ENCODE data around the gene ITGB5. TPM values are rescaled to one million over a fixed set of nuclear protein-coding genes. Genes with fewer than 3 reads are reported as not detected.

Gene ITGB5
- polyA plus RNA-seq, 4 donors = 98.4 to 106 (median 105) TPM

GRCh38 chr3:124818398-124819091 lies 68.6 kb downstream of the ITGB5 start:
- no peak for DNase-seq (ENCODE audit: low read depth in 4 of 4, low spot score in 3 of 4)

GRCh38 chr3:124817079-124817478 lies 70.1 kb downstream of the ITGB5 start:
- DNase-seq (ENCODE audit: low read depth in 4 of 4, low spot score in 3 of 4) = no peak

DNA sequence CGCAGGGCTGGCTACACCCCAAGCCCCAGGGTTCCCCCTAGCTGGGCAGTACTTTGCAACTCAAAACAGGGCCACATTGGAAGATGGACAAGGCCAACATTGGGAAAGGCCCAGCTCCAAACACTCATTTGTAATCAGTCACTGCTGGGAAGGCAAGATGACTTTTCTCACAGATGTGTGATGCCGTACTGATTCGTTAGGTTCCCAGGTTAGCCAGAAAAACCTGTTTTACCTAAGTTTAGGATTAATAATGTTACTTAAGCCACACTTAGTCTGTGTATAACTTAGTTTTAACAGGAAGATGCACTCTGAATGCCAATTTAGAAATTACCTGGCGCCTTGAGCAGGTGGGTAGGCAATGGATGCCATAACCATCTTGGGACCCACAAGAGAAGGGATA lies 71.0 kb downstream of the ITGB5 start:
- DNase-seq (ENCODE audit: low read depth in 4 of 4, low spot score in 3 of 4) = no peak

DNA sequence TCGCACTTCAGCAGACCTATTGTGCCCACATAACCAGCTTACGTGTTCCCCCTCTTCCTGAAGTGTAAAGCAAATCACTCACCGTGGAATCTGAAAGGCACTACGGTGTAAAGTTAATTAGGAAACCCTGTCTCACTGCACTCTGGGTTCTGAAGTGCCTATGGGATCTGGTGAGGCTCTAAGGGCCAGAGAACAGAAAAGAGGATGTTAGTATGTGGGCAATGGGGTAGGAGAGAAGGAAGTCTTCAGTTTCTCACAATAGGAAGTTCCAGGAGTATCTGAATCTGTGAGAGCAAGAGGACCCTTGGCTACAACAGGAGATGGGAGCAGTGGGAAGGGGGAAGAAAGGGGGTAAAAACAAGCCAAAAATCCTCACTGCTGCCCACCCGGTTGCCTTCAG lies 71.4 kb downstream of the ITGB5 start:
- DNase-seq (ENCODE audit: low read depth in 4 of 4, low spot score in 3 of 4) = no peak

GRCh38 chr3:124814620-124815421 lies 72.3 kb downstream of the ITGB5 start:
- DNase-seq (ENCODE audit: low read depth in 4 of 4, low spot score in 3 of 4) = no peak

- DNase-seq (ENCODE audit: low read depth in 4 of 4, low spot score in 3 of 4) = no peak
These were observed 73.6 kb downstream of the ITGB5 start for GRCh38 chr3:124813541-124813940.

DNA sequence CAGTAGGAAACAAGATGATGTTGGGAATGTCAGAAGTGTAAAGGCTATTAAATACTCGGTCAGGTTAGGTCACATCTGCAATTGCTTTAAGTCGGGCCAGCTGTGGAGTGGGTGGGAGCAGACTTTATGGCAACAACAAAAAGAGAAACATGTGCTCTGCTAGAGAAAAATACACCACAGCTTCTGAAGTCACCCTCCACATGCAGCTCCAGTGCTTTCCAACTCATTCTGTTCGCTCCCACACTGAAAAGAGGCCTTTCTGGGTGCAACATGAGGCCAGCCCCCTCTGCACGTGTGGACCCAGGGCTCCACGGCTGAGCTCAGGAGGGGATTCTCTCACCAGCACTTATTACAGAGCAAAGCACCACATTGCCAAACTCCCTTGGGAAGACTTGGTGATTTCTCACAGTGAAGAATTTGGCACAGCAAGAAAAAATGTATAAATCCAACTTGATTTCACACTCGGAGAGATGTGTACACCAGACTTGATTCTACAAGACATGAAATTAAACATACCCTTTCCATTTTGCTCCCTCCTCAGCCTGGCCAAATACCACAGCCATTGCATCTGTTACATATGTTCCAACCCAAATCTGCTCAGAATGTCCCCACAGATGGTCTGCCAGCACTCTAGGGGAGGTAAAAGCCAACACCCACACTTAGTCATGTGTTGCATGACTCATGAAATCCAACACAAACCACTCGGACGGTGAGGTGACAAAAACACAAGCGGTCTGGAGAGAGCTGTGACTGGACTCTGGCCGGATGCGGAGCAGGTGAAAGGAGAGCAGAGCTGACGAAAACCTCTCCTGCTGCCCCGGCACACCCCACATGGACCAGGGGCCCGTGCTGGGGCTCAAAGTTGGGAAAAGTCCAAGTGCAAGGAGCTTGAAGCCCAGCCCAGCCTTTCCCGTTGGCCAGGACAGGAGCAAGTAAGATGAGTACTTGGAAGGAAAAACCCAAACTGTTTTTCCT lies 74.6 kb downstream of the ITGB5 start:
- no peak for DNase-seq (ENCODE audit: low read depth in 4 of 4, low spot score in 3 of 4)

GRCh38 chr3:124811436-124811835 lies 75.7 kb downstream of the ITGB5 start:
- no peak for DNase-seq (ENCODE audit: low read depth in 4 of 4, low spot score in 3 of 4)

DNA sequence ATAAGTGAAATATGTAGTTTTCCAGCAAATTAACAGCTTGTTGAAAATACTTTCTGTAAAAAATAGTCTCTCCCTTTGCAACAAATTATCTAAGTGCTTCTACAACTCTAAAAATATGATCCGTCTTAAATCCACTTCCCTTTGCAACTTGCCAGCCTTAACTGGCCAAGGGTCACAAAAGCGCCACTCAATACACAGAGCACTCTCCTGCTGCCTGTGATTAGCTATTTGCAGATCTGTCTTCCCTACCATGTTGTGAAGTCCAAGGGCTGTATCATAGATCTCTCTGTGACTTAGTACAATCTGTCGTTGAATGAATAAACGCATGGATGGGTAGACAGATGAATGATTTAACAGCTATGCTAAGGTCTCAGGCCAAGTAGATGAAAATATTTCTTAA lies 76.2 kb downstream of the ITGB5 start:
- no peak for DNase-seq (ENCODE audit: low read depth in 4 of 4, low spot score in 3 of 4)

DNA sequence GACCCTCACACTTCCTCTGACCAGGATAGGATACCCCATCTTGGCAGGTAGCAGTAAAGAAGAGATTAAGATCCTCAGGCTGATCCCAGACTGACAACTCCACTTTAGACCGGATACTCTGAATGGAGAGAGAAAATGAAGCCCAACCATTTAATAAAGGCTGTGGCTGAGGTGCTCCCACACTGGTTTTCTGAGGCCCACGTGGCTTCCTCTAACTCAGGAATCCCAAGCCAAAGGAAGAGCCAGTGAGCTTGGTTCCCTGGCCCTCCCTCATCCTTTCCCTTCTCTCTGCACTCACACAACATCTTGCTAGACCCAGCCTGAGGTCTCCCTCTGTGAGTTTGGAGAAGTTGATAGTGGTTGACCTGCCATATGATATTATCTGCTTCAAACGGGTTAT lies 78.1 kb downstream of the ITGB5 start:
- DNase-seq (ENCODE audit: low read depth in 4 of 4, low spot score in 3 of 4) = no peak

DNA sequence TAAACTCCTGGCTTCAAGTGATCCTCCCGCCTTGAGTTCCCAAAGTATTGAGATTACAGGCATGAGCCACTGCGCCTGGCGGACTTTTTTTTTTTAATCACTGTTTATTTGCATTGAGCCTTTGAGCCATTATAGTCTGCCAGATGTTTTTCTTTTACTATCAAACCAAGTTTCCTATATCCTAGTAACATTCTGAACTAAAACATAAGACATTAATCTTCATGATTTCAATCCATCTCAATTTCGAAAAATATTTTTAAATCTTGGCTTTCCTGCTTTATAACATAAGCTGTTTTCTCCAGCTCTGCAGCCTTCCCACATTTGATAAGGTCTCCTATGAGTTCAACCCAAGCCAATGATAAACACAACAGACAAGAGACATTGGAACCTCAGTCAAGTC lies 81.5 kb downstream of the ITGB5 start:
- no peak for DNase-seq (ENCODE audit: low read depth in 4 of 4, low spot score in 3 of 4)

DNA sequence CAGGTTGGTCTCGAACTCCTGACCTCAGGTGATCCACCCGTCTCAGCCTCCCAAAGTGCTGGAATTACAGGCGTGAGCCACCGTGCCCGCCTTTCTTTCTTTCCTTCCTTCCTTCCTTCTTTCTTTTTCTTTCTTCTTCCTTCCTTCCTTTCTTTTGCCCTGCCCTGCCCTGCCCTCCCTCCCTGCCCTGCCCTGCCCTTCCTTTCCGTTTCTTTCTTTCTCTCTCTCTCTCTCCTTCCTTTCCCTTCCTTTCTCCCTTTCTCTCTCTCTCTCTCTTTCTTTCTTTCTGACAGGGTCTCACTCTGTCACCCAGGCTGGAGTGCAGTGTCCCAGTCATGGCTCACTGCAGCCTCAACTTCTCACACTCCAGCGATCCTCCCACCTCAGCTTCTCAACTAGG lies 82.3 kb downstream of the ITGB5 start:
- DNase-seq (ENCODE audit: low read depth in 4 of 4, low spot score in 3 of 4) = no peak

GRCh38 chr3:124802702-124803101 lies 84.5 kb downstream of the ITGB5 start:
- no peak for DNase-seq (ENCODE audit: low read depth in 4 of 4, low spot score in 3 of 4)

DNA sequence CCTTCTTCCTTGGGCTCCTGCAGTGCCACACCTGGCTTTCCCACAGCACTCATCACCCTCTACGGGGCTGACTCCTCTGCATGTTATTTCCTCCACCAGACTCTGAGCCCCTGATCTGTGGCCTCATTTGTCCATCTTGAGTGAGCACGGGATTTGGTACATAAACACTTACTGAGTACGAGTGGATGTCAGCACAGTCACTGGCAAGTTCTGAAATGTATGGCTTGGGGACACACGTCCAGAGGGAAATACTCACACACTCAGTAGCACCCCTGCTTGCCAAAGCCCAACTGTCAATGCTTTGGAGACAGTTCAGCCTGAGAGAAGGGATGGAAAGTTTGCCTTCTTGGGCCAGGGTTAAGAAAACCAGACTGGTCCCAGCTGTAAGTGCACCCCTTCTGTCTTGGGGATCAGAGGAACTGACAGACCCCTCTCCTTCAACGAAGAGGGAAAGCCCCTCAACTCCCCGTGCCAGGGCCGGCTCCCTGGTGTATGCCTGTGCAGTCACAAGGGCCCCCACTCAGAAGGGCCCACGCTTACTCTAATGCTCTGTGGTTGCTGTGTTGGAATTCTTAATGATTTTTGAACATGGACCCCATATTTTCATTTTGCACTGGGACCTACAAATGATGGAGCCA lies 85.0 kb downstream of the ITGB5 start:
- no peak for DNase-seq (ENCODE audit: low read depth in 4 of 4, low spot score in 3 of 4)

GRCh38 chr3:124800511-124801258 lies 86.5 kb downstream of the ITGB5 start:
- DNase-seq (ENCODE audit: low read depth in 4 of 4, low spot score in 3 of 4) = no peak

- DNase-seq (ENCODE audit: low read depth in 4 of 4, low spot score in 3 of 4) = no peak
These were observed 87.1 kb downstream of the ITGB5 start for GRCh38 chr3:124800076-124800475.

DNA sequence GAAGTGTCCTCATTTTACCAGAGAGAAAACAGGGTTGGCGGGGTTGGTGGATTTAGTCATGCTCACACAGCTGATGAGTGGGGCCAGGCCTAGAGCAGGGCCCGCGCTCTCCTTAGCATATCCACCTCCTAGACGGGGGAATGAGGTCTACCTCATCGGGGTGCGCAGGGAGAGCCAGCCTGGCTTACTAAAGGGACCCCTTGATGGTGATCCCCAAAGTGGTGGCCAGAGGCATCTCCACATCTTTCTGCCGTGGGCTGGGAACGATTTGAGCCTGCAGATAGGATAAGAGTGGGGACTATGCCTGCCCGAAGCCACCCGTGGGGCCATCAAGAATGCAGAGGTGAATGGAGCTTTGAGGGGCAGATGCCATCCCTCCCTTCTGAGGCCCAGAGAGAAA lies 87.5 kb downstream of the ITGB5 start:
- DNase-seq (ENCODE audit: low read depth in 4 of 4, low spot score in 3 of 4) = no peak

DNA sequence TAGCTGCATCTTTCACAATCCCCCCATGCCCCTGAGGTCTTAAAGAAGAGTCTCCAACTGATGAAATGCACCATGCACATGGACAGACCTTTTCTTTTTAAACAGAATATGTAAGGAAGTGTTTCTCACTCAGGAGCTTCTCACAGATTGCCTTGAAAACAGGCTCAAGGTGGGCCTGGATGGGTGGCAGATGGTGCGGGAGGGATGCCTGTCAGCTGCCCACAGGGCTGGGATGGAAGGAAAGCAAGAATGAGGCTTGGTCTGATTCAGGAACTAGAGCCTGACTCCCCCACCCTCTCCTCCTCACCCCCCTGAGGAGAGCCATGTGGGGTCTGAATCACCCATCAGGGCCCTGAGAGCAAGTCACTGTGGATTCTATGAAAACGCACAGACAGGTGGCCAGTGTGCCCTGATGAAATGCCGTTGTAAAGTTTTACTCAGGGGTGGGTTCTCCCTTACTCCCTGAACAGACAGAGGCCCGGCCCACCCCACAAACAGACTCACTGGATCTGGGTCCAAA lies 89.7 kb downstream of the ITGB5 start:
- DNase-seq (ENCODE audit: low read depth in 4 of 4, low spot score in 3 of 4) = no peak

- DNase-seq (ENCODE audit: low read depth in 4 of 4, low spot score in 3 of 4) = no peak
These were observed 90.7 kb downstream of the ITGB5 start for GRCh38 chr3:124796477-124796876.
